ENCODE results near the gene YEATS4. TPM values are rescaled to one million over a fixed set of nuclear protein-coding genes. Genes with fewer than 3 reads are reported as not detected.

The YEATS4 gene
- polyA plus RNA-seq, 3 donors, result 25.5 to 28.3 (median 28.3) TPM

DNA sequence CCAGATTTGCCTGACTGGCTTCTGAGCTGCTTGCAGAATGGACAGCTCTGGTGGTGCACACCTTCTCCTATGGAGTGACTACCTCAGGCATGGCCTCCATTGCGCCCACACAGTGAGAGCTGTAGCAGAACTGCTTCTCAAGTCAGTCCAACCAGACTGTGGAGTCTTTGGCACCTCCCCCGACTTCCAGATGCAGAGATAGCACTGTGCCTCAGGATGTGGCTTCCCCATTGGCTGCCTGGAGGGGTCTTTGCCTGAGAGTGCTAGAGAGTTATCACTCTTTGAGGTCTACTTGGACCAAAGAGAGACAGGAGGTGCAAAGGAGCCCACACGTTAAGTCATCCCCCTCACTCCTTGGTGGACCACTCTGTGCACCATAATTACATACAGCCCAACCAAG is 65.9 kb downstream of the YEATS4 start:
- DNase-seq, result no peak

DNA sequence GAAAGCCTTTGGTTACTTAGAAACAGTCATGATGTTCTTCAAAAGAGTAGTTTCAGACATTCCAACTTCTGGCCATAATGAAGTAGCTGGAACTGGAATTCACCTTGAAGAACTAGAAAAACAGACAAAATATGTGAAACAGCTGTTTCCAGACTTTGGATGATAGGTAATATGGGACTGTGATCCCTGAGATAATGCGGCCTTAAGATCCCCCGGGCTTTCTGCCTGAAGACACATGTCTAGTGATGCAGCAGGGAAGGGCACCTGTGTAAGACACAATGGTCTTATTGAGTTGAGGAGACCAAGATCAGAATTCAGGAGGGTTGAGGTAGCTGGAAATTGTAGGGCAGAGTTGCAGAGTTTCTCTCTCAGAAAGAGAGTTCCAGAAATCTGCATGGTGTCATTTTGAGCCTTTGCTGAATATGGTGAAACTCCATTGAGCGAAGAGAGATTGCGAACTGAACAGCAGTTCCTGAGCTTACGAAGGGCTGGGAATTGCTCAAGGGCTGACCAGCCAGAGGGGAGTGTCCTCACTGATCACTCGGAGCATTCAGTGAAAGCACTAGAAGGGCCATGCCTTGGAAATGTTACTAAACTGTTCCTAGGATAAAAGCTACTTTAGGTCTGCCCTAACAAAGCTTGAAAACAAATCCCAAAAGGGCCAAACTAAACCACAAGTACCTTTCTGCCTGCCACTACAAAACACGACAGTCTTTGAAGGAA is 69.0 kb downstream of the YEATS4 start:
- DNase-seq, result no peak

DNA sequence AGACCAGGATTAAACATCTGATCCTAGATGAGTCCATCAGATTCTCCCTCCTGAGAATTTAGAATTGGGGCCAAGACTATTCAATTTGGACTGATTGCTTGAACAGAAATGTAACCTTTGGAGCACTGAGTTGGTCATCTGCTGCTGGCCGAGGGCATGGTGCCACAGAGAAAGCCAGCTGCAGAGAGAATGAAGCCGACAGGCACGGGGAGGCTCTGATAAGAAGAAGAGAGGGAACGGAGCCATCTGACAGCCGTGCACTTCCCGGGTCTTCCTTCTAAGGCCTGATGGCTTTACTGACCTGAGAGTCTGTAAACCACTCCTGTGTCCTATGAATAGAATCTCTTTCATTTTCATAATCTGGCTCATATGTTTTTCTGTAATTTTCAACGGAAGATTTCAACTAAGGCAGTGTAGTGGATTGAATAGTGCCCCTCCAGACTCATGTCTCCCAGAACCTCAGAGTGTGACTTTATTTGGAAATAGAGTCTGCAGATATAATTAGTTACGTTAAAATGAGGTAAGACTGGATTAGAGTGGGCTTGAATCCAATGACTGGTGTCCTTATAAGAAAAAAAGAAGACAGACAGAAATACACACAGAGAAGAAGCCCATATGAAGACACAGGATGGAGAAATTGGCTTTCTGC is 71.5 kb downstream of the YEATS4 start:
- no peak for DNase-seq

DNA sequence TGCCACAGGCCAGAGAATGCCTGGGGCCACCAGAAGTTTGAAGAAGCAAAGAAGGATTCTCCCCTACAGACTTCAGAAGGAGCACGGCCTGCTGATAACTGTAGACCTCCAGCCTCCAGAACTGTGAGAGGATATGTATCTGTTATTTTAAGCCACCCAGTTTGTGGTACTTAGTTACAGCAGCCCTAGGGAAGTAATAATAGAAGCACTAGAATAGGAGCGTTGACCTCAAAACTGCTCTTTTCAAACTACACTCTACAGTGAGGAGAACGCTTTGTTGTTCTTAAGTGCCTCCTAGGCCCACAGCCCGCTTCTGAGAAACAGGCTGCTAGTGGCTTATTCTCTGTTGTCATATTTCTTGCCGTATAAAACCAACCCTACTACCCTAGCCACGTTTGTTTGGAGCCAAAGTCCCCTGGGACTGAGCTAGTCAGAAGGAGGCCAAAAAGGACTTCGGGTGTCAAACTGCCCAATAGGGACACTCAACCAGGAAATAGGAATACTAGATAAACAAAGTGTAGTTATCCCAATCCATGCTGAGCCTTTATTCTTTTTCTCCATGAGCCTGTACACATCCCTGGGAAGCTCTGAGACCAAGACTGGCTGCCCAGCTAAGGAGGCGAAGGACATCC is 72.2 kb downstream of the YEATS4 start:
- DNase-seq, result no peak

DNA sequence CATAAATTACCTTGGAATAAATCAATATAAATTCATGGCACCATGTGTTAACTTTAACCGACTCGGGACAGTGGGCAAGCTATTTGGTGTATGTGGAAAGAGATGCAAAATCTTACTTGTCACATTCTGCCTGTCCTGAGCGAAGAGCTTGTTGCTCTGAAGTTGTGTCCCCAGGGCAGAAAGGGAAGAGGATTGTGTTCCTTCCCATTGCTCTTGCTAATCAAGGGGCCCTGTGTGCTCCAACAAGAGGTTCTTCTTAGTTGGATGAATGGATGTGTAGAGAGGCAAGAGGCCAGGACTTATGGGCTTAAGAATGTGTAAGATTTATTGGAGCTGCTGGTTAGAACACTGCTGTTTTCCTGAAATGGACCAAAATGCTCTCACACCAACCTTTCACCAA is 74.1 kb downstream of the YEATS4 start:
- no peak for DNase-seq

DNA sequence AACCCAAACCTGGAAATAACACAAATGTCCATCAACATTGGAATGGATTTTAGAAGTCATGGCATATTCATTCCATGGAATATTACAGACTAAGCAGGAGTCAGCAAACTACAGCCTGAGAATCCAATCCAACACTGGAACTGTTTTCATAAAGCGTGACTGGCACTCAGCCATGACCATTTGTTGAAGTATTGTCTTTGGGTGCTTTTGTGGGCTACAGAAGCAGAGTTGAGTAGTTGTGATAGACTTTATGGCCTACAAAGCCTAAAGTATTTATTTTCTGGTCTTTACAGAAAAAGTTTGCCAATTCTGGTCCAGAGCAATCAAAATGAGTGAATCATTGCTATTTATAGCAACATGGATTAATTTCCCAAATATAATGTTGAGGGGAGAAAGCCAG is 76.1 kb downstream of the YEATS4 start:
- DNase-seq, result no peak

DNA sequence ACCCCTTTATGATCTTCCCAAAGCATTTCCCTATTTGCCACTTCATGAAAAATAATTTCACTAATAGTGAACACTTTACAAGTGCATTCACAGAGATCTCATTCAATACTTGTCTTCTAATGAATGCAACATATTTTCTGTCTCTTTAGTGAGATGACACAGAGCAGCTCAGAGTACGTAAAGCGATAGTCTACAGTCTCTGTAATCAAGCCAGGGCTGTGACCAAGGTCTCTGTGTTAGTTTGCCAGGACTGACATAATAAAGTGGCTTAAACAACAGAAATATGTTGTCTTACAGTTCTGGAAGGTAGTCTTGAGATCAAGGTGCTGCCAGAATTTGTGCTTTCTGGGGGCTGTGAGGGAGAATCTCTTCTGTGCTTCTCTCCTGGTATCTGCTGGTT is 77.5 kb downstream of the YEATS4 start:
- DNase-seq, result no peak

DNA sequence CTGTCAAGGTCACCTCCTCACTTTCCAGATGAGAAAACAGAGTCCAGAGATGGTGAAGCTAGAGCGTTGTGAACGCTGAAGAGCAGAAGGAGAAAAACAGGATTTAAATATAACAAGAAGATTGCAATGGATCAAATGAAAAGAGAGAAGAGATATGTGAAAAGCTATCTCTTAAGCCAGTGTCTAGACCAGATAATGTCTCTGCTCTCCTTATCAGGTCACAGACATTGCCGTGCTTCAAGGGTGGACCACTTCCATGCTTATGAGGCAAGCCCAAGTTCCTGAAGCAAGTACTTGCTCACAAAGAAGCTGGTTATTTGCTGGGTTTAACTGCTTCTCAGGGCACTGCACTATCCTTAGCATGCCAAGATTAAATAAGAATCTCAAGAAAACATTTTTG is 79.0 kb downstream of the YEATS4 start:
- no peak for DNase-seq

DNA sequence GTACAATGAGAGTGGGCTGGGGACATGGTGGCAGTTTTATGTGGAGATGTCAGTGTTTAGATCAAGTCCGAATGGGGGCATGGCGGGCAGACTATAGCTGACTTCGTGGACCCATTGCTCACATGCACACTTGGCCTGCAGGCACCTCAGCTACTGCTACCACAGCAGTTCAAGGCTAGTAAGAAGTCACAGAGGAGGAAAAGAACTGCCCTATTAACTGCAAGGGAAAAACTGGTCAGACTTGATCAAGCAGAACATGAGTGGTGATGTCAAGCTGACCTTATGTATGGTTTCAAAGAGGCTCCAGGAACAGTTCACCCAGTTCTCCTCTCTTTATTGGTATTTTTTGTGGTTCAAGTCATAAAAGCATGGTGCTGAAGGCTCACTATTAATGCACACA is 80.5 kb downstream of the YEATS4 start:
- DNase-seq, result peak; percentile 5

Other genes starting within 250 kb of the YEATS4 start
- gene CPSF6, start 120.2 kb upstream of the YEATS4 start, polyA plus RNA-seq (ENCODE audit: insufficient read length in 3 of 3), result 100 to 1,000 TPM in 2 of 3 donors, 10 to 100 TPM in 1; 97.5 to 122 (median 118) TPM
- gene LYZ, start 11.4 kb upstream of the YEATS4 start, polyA plus RNA-seq (ENCODE audit: insufficient read length in 3 of 3), result 10 to 100 TPM; 21.5 to 33.3 (median 27.1) TPM
- 10 to 100 TPM; 37.1 to 42.4 (median 40.5) TPM for gene FRS2, start 110.6 kb downstream of the YEATS4 start, polyA plus RNA-seq (ENCODE audit: insufficient read length in 3 of 3)
- 100 to 1,000 TPM; 251 to 277 (median 253) TPM for gene CCT2, start 225.7 kb downstream of the YEATS4 start, polyA plus RNA-seq (ENCODE audit: insufficient read length in 3 of 3)

All from renal pelvis (tissue), 4 donors.